OCI-LY3 (cell line): ENCODE results near the gene BRD8.
A peak's percentile ranks its signal among the peaks of the same experiment; 100 is the strongest.

Experiments
- H2AFZ ChIP-seq: fragments of 200-600, 300-600 bp; shearing (Covaris generic); 2 replicates; pipeline ENCODE4 v1.6.0; 2014; ENCODE audit warnings: antibody characterized with exemption, low read depth, low read length
- H3K27ac ChIP-seq: fragments of 200-600, 300-600 bp; sonication (generic); 2 replicates; pipeline ENCODE4 v1.5.1; 2014; ENCODE audit warnings: mild to moderate bottlenecking, low read length, moderate library complexity, mixed read lengths
- H3K27me3 ChIP-seq: fragments of 200-600, 300-600 bp; sonication (generic); 2 replicates; pipeline ENCODE4 v1.6.1; 2014; ENCODE audit warnings: low read depth, low read length, mixed read lengths
- H3K36me3 ChIP-seq: fragments of 200-600, 300-600 bp; sonication (generic); replicated peaks from 2 replicates; pipeline ENCODE3; 2014; ENCODE audit warnings: low read depth, low read length, mixed read lengths
- H3K4me1 ChIP-seq: fragments of 300-600, 200-600 bp; sonication (generic); 2 replicates; pipeline ENCODE4 v1.6.1; 2014; ENCODE audit warnings: low read length, mixed read lengths
- H3K4me2 ChIP-seq: fragments of 200-600, 300-600 bp; sonication (generic); 2 replicates; pipeline ENCODE4 v1.6.1; 2014; ENCODE audit warnings: low read length, mixed read lengths
- H3K4me3 ChIP-seq: fragments of 300-600, 200-600 bp; sonication (generic); 2 replicates; pipeline ENCODE4 v1.5.1; 2014; ENCODE audit warnings: antibody characterized with exemption, mild to moderate bottlenecking, low read length, moderate library complexity
- H3K79me2 ChIP-seq: fragments of 300-600, 200-600 bp; shearing (Covaris generic); 2 replicates; pipeline ENCODE4 v1.6.1; 2014; ENCODE audit warnings: mild to moderate bottlenecking, low read length, mixed read lengths
- H3K9ac ChIP-seq: fragments of 300-600, 200-600 bp; shearing (Covaris generic); 2 replicates; pipeline ENCODE4 v1.6.0; 2014; ENCODE audit warnings: mild to moderate bottlenecking, low read length, moderate library complexity
- H3K9me3 ChIP-seq: fragments of 200-600, 300-600 bp; shearing (Covaris generic); 2 replicates; pipeline ENCODE4 v1.6.1; 2014; ENCODE audit warnings: low read length, mixed read lengths; ENCODE audit not compliant: insufficient read depth
- H4K20me1 ChIP-seq: fragments of 200-600, 300-600 bp; sonication (generic); 2 replicates; pipeline ENCODE4 v1.6.1; 2016; ENCODE audit warnings: low read length, mixed read lengths; ENCODE audit not compliant: insufficient read depth
- EZH2phosphoT487 ChIP-seq: fragments of 200-600 bp; shearing (Covaris generic); IDR thresholded peaks from 2 replicates; pipeline ENCODE4 v1.6.1; 2018; ENCODE audit warnings: antibody characterized with exemption, mixed run types, low read depth
- TF ChIP-seq, protein P1 (sequence below): fragments of 200-600, 300-600 bp; sonication (generic); IDR thresholded peaks from 2 replicates; pipeline ENCODE4 v1.5.1; 2014; ENCODE audit warnings: antibody characterized with exemption, low read length, low read depth

The BRD8 gene

DNA sequence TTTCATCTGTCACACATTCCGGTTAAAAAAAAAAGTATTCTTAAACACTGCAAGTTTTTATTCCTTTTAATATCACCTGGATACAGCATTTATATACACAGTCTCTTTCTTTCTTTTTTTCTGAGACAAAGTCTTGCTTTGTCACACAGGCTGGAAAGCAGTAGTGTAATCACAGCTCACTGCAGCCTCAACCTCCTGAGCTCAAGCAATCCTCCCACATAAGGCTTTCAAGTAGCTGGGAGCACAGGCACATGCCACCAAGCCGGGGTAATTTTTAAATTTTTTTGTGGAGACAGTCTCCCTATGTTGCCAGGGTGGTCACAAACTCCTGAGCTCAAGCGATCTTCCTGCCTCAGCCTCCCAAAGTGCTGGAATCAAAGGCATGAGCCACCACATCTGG lies 14.4 kb upstream of the BRD8 start:
- peaks cover 6% of the 10 kb centered on the region; the same call in 1 of the 2 replicates for H3K4me1 ChIP-seq
- no peaks in the 10 kb centered on the region for H4K20me1 ChIP-seq
- peaks cover 29% of the 10 kb centered on the region for H3K36me3 ChIP-seq

DNA sequence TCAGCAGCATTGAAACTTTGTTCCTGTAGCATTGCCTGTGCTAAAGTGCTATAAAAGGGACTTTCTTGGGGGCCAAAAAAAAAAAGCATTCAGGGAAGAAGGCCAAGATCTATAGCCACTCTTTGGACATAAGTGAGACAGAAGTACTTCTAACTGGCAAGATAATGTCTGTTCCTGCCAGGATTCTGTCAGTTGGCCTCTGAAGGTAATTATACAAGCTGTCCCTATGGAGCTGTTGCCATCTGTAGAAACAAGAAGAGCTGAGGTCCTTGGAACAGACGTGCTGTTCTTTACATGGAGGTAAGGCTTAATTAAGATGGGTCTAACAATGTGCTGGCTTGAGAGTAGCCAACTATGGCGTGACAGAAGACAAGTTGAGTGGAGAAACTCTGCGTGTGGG lies 10.2 kb upstream of the BRD8 start:
- no peaks in the 10 kb centered on the region for H4K20me1 ChIP-seq
- peaks cover 59% of the 10 kb centered on the region for H3K36me3 ChIP-seq

More for the DNA sequence above, 14.4 kb upstream of the BRD8 start:
- Histone ChIP-seq H3K27ac (no peak overlapping the region), H3K4me3 (no peak overlapping the region), H3K9ac (no peak overlapping the region), H3K9me3 (no peaks in the 10 kb centered on the region), H3K79me2 (no peaks in the 10 kb centered on the region), H3K4me2 (no peak overlapping the region), H2AFZ (no peak overlapping the region), H3K27me3 (no peaks in the 10 kb centered on the region)
- TF ChIP-seq EZH2phosphoT487, result no peak
- TF ChIP-seq, protein P1, sequence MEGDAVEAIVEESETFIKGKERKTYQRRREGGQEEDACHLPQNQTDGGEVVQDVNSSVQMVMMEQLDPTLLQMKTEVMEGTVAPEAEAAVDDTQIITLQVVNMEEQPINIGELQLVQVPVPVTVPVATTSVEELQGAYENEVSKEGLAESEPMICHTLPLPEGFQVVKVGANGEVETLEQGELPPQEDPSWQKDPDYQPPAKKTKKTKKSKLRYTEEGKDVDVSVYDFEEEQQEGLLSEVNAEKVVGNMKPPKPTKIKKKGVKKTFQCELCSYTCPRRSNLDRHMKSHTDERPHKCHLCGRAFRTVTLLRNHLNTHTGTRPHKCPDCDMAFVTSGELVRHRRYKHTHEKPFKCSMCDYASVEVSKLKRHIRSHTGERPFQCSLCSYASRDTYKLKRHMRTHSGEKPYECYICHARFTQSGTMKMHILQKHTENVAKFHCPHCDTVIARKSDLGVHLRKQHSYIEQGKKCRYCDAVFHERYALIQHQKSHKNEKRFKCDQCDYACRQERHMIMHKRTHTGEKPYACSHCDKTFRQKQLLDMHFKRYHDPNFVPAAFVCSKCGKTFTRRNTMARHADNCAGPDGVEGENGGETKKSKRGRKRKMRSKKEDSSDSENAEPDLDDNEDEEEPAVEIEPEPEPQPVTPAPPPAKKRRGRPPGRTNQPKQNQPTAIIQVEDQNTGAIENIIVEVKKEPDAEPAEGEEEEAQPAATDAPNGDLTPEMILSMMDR, result no peak

DNA sequence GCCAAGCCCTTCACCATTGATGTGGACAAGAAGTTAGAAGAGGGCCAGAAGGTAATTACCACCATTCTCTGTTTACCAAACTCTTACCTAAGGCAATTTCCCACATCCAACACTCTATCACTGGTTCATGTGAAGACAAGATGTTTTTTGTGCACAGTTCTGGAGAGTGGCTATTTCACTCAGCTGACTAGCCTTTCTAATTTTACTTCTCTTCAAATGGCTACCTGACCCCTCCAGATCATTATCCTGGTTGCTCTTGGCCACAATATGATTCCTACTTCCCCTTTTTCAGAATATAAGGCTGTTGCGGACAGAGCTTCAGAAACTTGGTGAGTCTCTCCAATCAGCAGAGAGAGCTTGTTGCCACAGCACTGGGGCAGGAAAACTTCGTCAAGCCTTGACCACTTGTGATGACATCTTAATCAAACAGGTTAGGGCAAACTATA lies 7.6 kb upstream of the BRD8 start:
- Histone ChIP-seq H3K27ac (peak overlapping the region; percentile 40), H2AFZ (no peak overlapping the region), H3K9me3 (no peaks in the 10 kb centered on the region), H3K4me2 (no peak overlapping the region), H3K36me3 (peaks cover 78% of the 10 kb centered on the region), H3K9ac (no peak overlapping the region), H3K79me2 (peaks cover 5% of the 10 kb centered on the region), H3K4me1 (peaks cover 12% of the 10 kb centered on the region), H3K4me3 (no peak overlapping the region), H4K20me1 (no peaks in the 10 kb centered on the region), H3K27me3 (no peaks in the 10 kb centered on the region)
- no peak for TF ChIP-seq EZH2phosphoT487
- TF ChIP-seq, protein P1, result no peak

More for the DNA sequence above, 10.2 kb upstream of the BRD8 start:
- H3K9ac ChIP-seq, result no peak overlapping the region
- TF ChIP-seq EZH2phosphoT487, result no peak
- TF ChIP-seq, protein P1, result no peak
- H3K9me3 ChIP-seq, result no peaks in the 10 kb centered on the region
- no peak overlapping the region for H3K27ac ChIP-seq
- H3K4me2 ChIP-seq, result no peak overlapping the region
- H3K4me1 ChIP-seq, result peaks cover 12% of the 10 kb centered on the region
- H3K27me3 ChIP-seq, result no peaks in the 10 kb centered on the region
- no peak overlapping the region for H3K4me3 ChIP-seq
- H2AFZ ChIP-seq, result no peak overlapping the region
- H3K79me2 ChIP-seq, result no peaks in the 10 kb centered on the region

DNA sequence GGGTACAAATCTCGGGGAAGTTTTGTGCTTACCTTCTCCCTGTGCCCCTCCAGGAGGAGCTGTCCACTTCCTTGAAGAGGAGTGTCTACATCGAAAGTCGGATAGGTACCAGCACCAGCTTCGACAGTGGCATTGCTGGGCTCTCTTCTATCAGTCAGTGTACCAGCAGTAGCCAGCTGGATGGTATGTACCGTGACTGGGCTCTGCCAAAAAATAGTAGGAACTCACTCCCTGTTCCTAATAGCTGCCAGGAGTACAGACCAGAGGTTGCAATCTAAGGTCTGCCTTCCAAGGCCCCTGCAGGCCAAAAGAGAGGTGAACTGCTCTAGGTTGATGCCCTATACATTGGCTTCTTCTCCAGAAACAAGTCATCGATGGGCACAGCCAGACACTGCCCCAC lies 4.4 kb upstream of the BRD8 start:
- no peak for TF ChIP-seq EZH2phosphoT487
- H3K4me3 ChIP-seq, result no peak overlapping the region
- peaks cover 12% of the 10 kb centered on the region for H3K4me1 ChIP-seq
- peaks cover 32% of the 10 kb centered on the region for H3K79me2 ChIP-seq
- H3K9me3 ChIP-seq, result no peaks in the 10 kb centered on the region
- no peak overlapping the region for H2AFZ ChIP-seq
- no peak overlapping the region for H3K4me2 ChIP-seq
- H4K20me1 ChIP-seq, result no peaks in the 10 kb centered on the region
- H3K36me3 ChIP-seq, result peaks cover 63% of the 10 kb centered on the region
- no peaks in the 10 kb centered on the region for H3K27me3 ChIP-seq
- H3K9ac ChIP-seq, result no peak overlapping the region
- no peak overlapping the region for H3K27ac ChIP-seq

DNA sequence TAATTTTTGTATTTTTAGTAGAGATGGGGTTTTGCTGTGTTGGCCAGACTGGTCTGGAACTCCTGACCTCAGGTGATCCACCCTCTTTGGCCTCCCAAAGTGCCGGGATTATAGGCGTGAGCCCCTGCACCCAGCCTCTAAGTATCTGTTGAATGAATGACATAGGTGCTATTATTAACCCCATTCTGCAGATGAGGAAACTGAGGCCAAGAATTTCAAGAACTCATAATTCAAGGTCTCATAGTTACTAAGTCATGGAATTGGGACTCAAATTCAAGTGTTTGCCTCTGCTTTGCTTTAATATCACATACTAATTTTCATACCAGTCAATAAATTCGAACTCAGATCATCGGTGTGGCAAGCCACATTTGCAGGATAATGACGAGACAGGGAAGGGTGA lies 2.4 kb upstream of the BRD8 start:
- TF ChIP-seq, protein P1, result no peak
- TF ChIP-seq EZH2phosphoT487, result no peak
- Histone ChIP-seq H3K36me3 (peaks cover 50% of the 10 kb centered on the region), H3K9ac (no peak overlapping the region), H3K4me2 (no peak overlapping the region), H3K4me3 (no peak overlapping the region), H4K20me1 (no peaks in the 10 kb centered on the region), H3K4me1 (peaks cover 9% of the 10 kb centered on the region), H3K9me3 (no peaks in the 10 kb centered on the region), H3K79me2 (peaks cover 51% of the 10 kb centered on the region), H3K27me3 (no peaks in the 10 kb centered on the region), H2AFZ (no peak overlapping the region), H3K27ac (no peak overlapping the region)
